Measurements from ENCODE around the gene CD55. TPM values are rescaled to one million over a fixed set of nuclear protein-coding genes. Genes with fewer than 3 reads are reported as not detected.

Gene CD55
- polyA plus RNA-seq, 1 donor from 2014 or later, result 1.4 TPM

GRCh38 chr1:207279652-207280051, 41.8 kb upstream of the CD55 start:
- no peak for TF ChIP-seq POLR2AphosphoS5 (IDR thresholded peaks at IDR 0.05)
- TF ChIP-seq EP300 (conservative IDR thresholded peaks at IDR 0.05; ENCODE audit: poor library complexity, severe bottlenecking), result no peak
- TF ChIP-seq REST (IDR thresholded peaks at IDR 0.05; ENCODE audit: borderline replicate concordance), result no peak
- TF ChIP-seq MXI1 (conservative IDR thresholded peaks at IDR 0.05; ENCODE audit: poor library complexity, severe bottlenecking), result no peak
- no peak for TF ChIP-seq EZH2 (IDR thresholded peaks at IDR 0.05; ENCODE audit: borderline replicate concordance, insufficient read depth, low read length, poor library complexity, severe bottlenecking)
- TF ChIP-seq RAD21 (conservative IDR thresholded peaks at IDR 0.05), result no peak
- no peak for TF ChIP-seq SMC3 (conservative IDR thresholded peaks at IDR 0.05; ENCODE audit: poor library complexity)
- TF ChIP-seq TAF1 (IDR thresholded peaks at IDR 0.05; ENCODE audit: low read depth), result no peak
- no peak for TF ChIP-seq CTCF (IDR thresholded peaks at IDR 0.05; ENCODE audit: poor library complexity, severe bottlenecking)
- H3K9me3 ChIP-seq (ENCODE audit: low read length), result no peaks in the 10 kb centered on the region

GRCh38 chr1:207280706-207281105, 40.8 kb upstream of the CD55 start:
- Histone ChIP-seq H3K27me3 (ENCODE audit: insufficient read depth, low read depth, low read length) (no peaks in the 10 kb centered on the region), H3K9me2 (ENCODE audit: insufficient read depth, low read length) (no peaks in the 10 kb centered on the region), H3K36me3 (ENCODE audit: insufficient read depth, low read length) (no peaks in the 10 kb centered on the region), H3F3A (ENCODE audit: insufficient read depth, low read length, poor library complexity, severe bottlenecking) (no peaks in the 10 kb centered on the region), H3K4me2 (ENCODE audit: low read length) (no peak overlapping the region), H3K9ac (ENCODE audit: low read length) (no peak overlapping the region), H3K79me2 (replicated peaks; ENCODE audit: insufficient read depth, low read length) (no peaks in the 10 kb centered on the region), H3K27ac (ENCODE audit: low read length) (no peak overlapping the region), H2AFZ (ENCODE audit: low read depth, low read length) (no peak overlapping the region), H3K9me3 (ENCODE audit: low read length) (no peaks in the 10 kb centered on the region), H4K20me1 (ENCODE audit: insufficient read depth) (no peaks in the 10 kb centered on the region), H3K4me3 (ENCODE audit: low read length) (no peak overlapping the region)
- TF ChIP-seq EZH2 (IDR thresholded peaks at IDR 0.05; ENCODE audit: borderline replicate concordance, insufficient read depth, low read length, poor library complexity, severe bottlenecking), result no peak
- TF ChIP-seq REST (IDR thresholded peaks at IDR 0.05; ENCODE audit: borderline replicate concordance), result no peak
- TF ChIP-seq TAF1 (IDR thresholded peaks at IDR 0.05; ENCODE audit: low read depth), result no peak
- no peak for TF ChIP-seq RAD21 (conservative IDR thresholded peaks at IDR 0.05)
- TF ChIP-seq SMC3 (conservative IDR thresholded peaks at IDR 0.05; ENCODE audit: poor library complexity), result no peak
- no peak for TF ChIP-seq POLR2AphosphoS5 (IDR thresholded peaks at IDR 0.05)
- TF ChIP-seq MXI1 (conservative IDR thresholded peaks at IDR 0.05; ENCODE audit: poor library complexity, severe bottlenecking), result no peak
- no peak for TF ChIP-seq EP300 (conservative IDR thresholded peaks at IDR 0.05; ENCODE audit: poor library complexity, severe bottlenecking)
- TF ChIP-seq CTCF (IDR thresholded peaks at IDR 0.05; ENCODE audit: poor library complexity, severe bottlenecking), result no peak

More at GRCh38 chr1:207279652-207280051, 41.8 kb upstream of the CD55 start:
- H3K9me2 ChIP-seq (ENCODE audit: insufficient read depth, low read length), result no peaks in the 10 kb centered on the region
- no peaks in the 10 kb centered on the region for H3K36me3 ChIP-seq (ENCODE audit: insufficient read depth, low read length)
- no peaks in the 10 kb centered on the region for H4K20me1 ChIP-seq (ENCODE audit: insufficient read depth)
- no peaks in the 10 kb centered on the region for H3K27me3 ChIP-seq (ENCODE audit: insufficient read depth, low read depth, low read length)
- H3K79me2 ChIP-seq (replicated peaks; ENCODE audit: insufficient read depth, low read length), result no peaks in the 10 kb centered on the region
- H3K27ac ChIP-seq (ENCODE audit: low read length), result no peak overlapping the region
- H2AFZ ChIP-seq (ENCODE audit: low read depth, low read length), result no peak overlapping the region
- H3K4me2 ChIP-seq (ENCODE audit: low read length), result no peak overlapping the region
- H3F3A ChIP-seq (ENCODE audit: insufficient read depth, low read length, poor library complexity, severe bottlenecking), result no peaks in the 10 kb centered on the region
- no peak overlapping the region for H3K9ac ChIP-seq (ENCODE audit: low read length)
- H3K4me3 ChIP-seq (ENCODE audit: low read length), result no peak overlapping the region

Data from neural cell (in vitro differentiated cells).